OCI-LY7 (cell line): ENCODE results near the gene RAN.

ENCODE experiments used
- CTCF ChIP-seq: fragments of 200-600 bp; sonication (generic); conservative IDR thresholded peaks from 2 replicates; pipeline ENCODE4 v1.5.1; 2014; ENCODE audit warnings: mild to moderate bottlenecking, antibody characterized with exemption, low read length, moderate library complexity, mixed read lengths
- EZH2phosphoT487 ChIP-seq: fragments of 200-600 bp; sonication (generic); IDR thresholded peaks from 2 replicates; pipeline ENCODE4 v1.6.1; 2018; ENCODE audit warnings: low read depth, borderline replicate concordance, mild to moderate bottlenecking, mixed run types, antibody characterized with exemption, low read length, moderate library complexity, mixed read lengths

DNA sequence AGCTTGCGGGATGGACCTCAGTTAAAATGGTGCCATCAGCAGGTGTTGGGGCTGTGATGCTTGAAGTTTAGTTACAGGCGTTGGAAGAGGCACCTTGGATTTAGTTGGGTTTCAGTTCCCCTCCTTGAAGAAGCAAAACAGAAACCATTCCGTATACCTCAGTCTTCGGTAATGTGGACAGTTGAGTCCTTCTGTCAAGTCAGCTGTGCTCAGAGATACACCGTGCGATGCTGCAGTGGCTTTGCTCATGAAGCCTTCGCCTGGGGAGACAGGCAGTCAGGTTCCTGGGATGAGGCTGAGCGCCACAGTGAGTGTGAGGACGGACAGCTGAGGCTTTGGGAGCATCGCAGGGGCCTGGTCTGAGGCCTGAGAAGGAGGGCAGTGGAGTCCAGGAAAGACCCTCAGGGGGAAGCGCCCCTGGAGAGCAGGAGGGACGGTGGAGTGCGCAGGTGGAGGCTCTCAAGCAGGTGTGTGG, 7.4 kb downstream of the RAN start:
- TF ChIP-seq CTCF = no peak
- no peak for TF ChIP-seq EZH2phosphoT487
